Measurements from ENCODE around the gene PTPRG.

DNA sequence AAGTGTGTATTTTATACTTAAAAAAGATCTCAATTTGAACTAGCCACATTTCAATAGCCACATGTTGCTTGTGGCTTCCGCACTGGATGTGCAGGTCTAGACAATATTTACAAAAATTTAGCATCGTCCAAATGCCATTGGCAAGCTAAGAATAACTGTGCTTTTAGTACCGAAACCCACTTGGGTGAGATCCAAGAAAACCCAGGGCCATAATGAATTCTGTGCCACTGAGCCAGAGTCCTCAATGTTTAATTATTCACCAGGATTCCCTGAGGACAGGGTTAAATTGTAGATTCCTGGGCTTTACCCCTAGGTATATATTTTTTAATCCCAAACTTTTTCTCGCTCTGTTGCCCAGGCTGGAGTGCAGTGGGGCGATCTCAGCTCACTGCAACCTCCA, 22.9 kb upstream of the PTPRG start:
- TF ChIP-seq, protein P1, sequence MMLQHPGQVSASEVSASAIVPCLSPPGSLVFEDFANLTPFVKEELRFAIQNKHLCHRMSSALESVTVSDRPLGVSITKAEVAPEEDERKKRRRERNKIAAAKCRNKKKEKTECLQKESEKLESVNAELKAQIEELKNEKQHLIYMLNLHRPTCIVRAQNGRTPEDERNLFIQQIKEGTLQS (IDR thresholded peaks at IDR 0.05): no peak
- no peak for TF ChIP-seq EGR1 (IDR thresholded peaks at IDR 0.05; ENCODE audit: low read depth in 2 of 2)

Measured in liver (tissue), 2 donors.